Measurements from ENCODE around the gene PTPN2. TPM values are rescaled to one million over a fixed set of nuclear protein-coding genes. Genes with fewer than 3 reads are reported as not detected.

Gene PTPN2
- total RNA-seq, 8 experiments from 2014 or later, result 12.8 to 50.2 (median 23.8) TPM

DNA sequence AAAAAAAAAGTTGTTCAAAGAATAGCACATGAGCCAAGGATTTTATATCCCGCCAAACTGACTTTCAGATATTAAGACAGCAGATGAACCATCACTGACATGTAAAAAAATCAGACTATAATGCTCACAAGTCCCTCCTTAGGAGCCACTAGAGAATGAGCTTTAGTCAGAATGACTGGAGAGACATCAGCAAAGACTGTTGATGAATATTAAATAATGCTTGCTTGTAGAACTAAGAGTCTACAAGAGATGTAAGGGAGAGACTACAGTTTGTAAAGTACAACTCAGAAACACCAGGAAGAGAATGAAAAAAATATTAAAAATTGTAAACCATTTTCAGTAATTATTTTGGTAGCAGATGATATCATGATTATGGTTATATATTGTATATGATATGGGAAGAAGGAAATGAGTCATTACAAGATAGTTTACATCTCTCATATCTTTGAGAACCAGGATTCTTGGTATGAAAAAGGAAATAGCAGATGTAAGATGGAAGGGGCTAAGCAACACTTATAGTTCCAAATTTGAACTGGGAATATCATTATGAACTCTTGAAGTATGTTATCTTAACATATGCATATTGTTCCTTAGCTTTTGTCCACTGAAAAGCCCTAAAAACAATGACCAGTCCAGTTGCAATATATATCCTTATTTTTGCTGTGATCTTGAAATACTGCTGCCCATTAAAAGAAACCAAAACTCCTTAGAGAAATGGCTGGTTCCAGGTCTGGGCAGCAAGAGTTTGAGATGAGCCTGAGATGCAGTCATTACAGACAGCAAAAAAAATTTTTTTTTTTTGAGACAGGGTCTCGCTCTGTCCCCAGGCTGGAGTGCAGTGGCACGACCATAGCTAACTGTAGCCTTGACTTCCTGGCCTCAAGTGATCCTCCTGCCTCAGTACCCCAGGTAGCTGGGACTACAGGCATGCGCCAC lies 55.7 kb downstream of the PTPN2 start:
- Histone ChIP-seq H3K4me1 (replicated peaks in 1 of 2) (no peaks in the 10 kb centered on the region), H3K27ac (no peak overlapping the region), H3K4me3 (no peak overlapping the region)
- no peak for ATAC-seq (replicated peaks in 6 of 8)
- in situ Hi-C loops (cut with MboI; ENCODE audit: low pct_unique_long_range_greater_than_20kb in 2 of 9, low sequenced_read_pairs in 9 of 9, unreplicated experiment in 9 of 9), result no loop called here
- 91 to 100% (median 100%) methylated on average over 1 to 4 of the region's 4 CpGs; no CpG with 5 or more reads in 1 of the 10 experiments for WGBS, 10 experiments

DNA sequence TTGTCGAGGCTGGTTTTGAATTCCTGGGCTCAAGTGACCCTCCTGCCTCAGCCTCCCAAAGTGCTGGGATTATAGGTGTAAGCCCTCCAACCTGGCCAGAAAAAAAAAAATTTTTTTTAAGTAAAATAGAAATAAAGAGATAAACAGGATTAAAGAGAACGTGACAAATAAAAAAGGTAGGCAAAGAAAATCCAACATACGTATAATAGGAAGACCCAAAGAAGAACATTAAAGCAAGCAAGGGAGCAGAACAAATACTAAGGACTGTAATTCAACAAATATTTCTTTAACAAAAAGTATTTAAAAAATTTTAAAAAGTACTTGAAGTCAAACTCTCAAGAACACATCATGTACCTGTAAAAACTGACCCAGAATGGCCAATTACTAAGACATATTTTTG lies 56.4 kb downstream of the PTPN2 start:
- in situ Hi-C loops (cut with MboI; ENCODE audit: low pct_unique_long_range_greater_than_20kb in 2 of 9, low sequenced_read_pairs in 9 of 9, unreplicated experiment in 9 of 9), result no loop called here
- no peak for ATAC-seq (replicated peaks in 6 of 8)
- 94 to 100% (median 99%) methylated on average over 2 to 3 of the region's 3 CpGs; no CpG with 5 or more reads in 1 of the 10 experiments for WGBS, 10 experiments

DNA sequence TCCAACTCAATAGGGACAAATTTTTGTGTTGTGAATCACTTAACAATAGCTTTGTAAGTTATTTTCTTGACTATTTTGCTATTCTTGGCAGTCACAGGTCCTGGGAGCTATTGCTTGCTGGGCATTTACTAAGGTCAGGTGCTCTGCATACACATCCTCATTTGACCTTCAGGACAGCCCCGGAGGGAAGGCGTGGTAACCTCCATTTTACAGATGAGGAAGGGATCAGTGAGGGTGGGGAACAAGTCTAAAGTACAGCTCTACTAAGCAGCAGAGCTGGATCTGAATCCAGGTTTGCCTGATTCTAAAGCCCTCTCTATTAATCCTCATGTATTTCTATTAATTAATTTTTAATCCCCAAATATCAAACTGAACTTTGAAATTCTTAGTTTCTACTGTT lies 58.8 kb downstream of the PTPN2 start:
- in situ Hi-C loops (cut with MboI; ENCODE audit: low pct_unique_long_range_greater_than_20kb in 2 of 9, low sequenced_read_pairs in 9 of 9, unreplicated experiment in 9 of 9), result no loop called here
- WGBS, 10 experiments, result 80 to 100% (median 100%) methylated on average over 1 to 2 of the region's 2 CpGs; no CpG with 5 or more reads in 4 of the 10 experiments

More for the DNA sequence above, 56.4 kb downstream of the PTPN2 start:
- Histone ChIP-seq H3K27ac (no peak overlapping the region), H3K4me1 (replicated peaks in 1 of 2) (no peaks in the 10 kb centered on the region), H3K4me3 (no peak overlapping the region)

DNA sequence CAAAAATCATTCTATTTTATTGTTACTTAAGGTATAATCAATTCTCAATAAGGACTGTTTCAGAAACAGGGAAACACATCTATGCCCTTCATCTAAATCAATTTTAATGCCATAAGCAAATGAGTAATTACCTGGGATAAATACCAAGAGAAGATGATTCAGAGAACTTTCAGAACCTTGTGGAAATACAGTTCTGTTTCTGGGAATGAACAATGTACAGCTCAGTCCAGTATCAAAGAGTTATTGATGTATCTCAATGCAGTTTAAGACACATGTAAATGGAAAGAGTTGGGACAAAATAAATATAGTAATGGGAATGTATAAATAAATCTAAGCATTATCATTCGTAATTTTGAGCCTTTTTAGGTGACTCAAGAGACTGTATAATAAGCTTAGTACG lies 60.1 kb downstream of the PTPN2 start:
- WGBS, 10 experiments, result 91 to 100% (median 100%) methylated on average over 1 to 2 of the region's 2 CpGs; no CpG with 5 or more reads in 1 of the 10 experiments
- Histone ChIP-seq H3K27ac (no peak overlapping the region), H3K4me1 (replicated peaks in 1 of 2) (no peaks in the 10 kb centered on the region), H3K4me3 (no peak overlapping the region)
- ATAC-seq (replicated peaks in 6 of 8), result no peak
- in situ Hi-C loops (cut with MboI; ENCODE audit: low pct_unique_long_range_greater_than_20kb in 2 of 9, low sequenced_read_pairs in 9 of 9, unreplicated experiment in 9 of 9), result no loop called here

More for the DNA sequence above, 58.8 kb downstream of the PTPN2 start:
- Histone ChIP-seq H3K27ac (no peak overlapping the region), H3K4me3 (no peak overlapping the region), H3K4me1 (replicated peaks in 1 of 2) (no peaks in the 10 kb centered on the region)
- ATAC-seq (replicated peaks in 6 of 8), result no peak

DNA sequence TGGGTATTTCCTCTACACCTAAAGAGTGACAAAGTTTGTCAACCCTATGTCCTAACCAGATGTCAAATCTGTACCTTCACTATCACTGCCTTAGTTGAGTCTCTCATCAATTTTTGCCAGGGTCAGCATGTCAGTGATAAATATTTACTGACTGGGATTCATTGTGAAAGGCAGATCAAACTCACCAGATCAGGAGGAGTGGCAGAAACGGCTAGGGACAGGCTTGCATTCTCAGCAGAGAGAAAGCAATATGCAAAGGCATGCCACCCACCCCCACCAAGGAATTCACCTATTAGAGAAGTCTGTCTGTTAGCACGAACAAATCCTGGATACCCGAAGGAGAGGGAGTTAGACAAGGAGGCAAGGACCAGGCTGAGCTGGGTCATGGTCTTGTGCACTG lies 62.6 kb downstream of the PTPN2 start:
- in situ Hi-C loops (cut with MboI; ENCODE audit: low pct_unique_long_range_greater_than_20kb in 2 of 9, low sequenced_read_pairs in 9 of 9, unreplicated experiment in 9 of 9), result no loop called here
- Histone ChIP-seq H3K4me3 (no peak overlapping the region), H3K4me1 (replicated peaks in 1 of 2) (no peaks in the 10 kb centered on the region), H3K27ac (no peak overlapping the region)
- ATAC-seq (replicated peaks in 6 of 8), result peak in 4 of 8 experiments; percentile 23 to 54 (median 39)
- 13 to 94% (median 33%) methylated on average over 1 to 3 of the region's 3 CpGs; no CpG with 5 or more reads in 3 of the 10 experiments for WGBS, 10 experiments

DNA sequence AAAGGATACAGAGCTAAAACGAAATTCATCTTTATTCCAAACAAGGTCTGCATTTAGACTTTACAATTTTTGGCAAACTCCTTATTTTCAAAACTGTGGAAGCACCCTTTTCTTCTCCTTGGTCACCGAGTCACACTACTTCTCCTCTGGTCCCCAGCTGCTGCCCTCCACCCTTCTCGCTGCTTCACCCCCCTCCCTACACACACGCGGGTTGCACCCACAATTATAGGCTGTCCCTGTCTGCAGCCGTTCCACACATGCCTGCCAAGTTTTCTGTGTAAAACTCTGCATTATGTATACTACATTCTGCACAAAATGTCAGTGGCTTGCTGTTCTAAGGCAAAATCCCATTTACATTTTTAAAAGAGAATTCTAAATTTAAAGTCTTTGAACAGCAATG lies 63.5 kb downstream of the PTPN2 start:
- no peak overlapping the region for H3K4me3 ChIP-seq
- H3K27ac ChIP-seq, result no peak overlapping the region
- ATAC-seq (replicated peaks in 6 of 8), result peak in 3 of 8 experiments; percentile 94 to 98 (median 95)
- H3K4me1 ChIP-seq (replicated peaks in 1 of 2), result no peaks in the 10 kb centered on the region
- 0 to 78% (median 42%) methylated on average over 1 to 6 of the region's 6 CpGs; no CpG with 5 or more reads in 3 of the 10 experiments for WGBS, 10 experiments
- in situ Hi-C loops (cut with MboI; ENCODE audit: low pct_unique_long_range_greater_than_20kb in 2 of 9, low sequenced_read_pairs in 9 of 9, unreplicated experiment in 9 of 9), result no loop called here

DNA sequence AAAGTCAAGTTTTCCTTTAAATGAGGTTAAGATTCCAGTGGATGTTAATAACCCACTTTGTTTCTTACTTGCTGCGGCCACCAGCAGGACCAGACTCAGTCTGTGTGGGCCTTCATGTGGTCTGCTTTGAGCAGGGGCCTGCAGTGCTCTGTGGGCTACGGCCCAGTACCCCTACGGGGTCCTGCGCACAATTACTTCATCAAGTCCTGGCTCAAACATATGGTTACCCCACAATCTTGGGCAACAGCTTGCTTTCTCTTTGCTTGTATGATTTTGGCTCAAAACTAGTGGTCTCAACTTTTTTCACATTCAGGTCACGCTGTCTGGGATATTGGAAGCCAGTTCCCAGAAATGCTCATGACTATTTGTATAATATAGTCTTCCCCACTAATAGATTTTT lies 64.2 kb downstream of the PTPN2 start:
- no peak for ATAC-seq (replicated peaks in 6 of 8)
- Histone ChIP-seq H3K4me3 (no peak overlapping the region), H3K27ac (no peak overlapping the region), H3K4me1 (replicated peaks in 1 of 2) (no peaks in the 10 kb centered on the region)
- WGBS, 10 experiments, result 60 to 100% (median 91%) methylated on average over 1 to 5 of the region's 5 CpGs
- in situ Hi-C loops (cut with MboI; ENCODE audit: low pct_unique_long_range_greater_than_20kb in 2 of 9, low sequenced_read_pairs in 9 of 9, unreplicated experiment in 9 of 9), result no loop called here

DNA sequence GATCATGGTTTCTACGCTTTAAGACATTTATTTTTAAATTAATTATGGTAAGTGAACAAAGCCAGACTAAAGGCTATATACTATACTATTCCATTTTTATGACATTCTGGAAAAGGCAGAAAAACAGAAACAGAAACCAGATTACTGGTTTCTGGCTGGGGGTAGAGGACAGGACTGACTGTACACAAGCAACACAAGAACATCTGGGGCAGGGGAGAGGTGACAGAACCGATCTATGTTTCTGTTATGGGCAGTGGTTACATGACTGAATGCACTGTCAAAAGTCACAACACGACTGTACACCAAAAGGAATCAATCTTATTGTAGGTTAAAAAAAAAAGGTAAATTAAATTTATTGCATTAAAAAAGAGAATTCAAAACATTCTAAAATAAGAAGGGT lies 64.7 kb downstream of the PTPN2 start:
- no peaks in the 10 kb centered on the region for H3K4me1 ChIP-seq (replicated peaks in 1 of 2)
- H3K4me3 ChIP-seq, result no peak overlapping the region
- in situ Hi-C loops (cut with MboI; ENCODE audit: low pct_unique_long_range_greater_than_20kb in 2 of 9, low sequenced_read_pairs in 9 of 9, unreplicated experiment in 9 of 9), result no loop called here
- 60 to 93% (median 88%) methylated on average over 1 to 3 of the region's 3 CpGs for WGBS, 10 experiments
- ATAC-seq (replicated peaks in 6 of 8), result no peak
- no peak overlapping the region for H3K27ac ChIP-seq

DNA sequence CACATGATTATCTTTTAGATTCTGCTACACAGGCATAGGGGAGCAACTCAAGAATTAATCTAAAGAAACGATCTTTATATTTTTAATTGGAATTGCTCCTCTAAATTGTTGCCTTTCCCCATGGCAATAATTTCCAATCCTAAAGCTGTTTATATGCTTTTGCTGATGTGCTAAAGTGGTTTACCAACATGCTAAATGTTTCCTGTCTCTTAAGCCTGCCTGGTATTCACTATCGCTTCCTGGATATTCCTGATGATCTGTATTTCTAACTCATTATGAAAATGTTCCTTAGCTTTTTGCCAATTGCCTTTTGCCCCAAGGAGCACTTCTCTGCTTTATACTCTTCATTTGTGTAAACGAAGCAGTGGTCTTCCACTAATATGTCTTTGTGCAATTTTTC lies 65.8 kb downstream of the PTPN2 start:
- no peaks in the 10 kb centered on the region for H3K4me1 ChIP-seq (replicated peaks in 1 of 2)
- 81 to 100% (median 96%) methylated on average over 1 to 3 of the region's 3 CpGs for WGBS, 10 experiments
- peak in 1 of 8 experiments; percentile 8 for ATAC-seq (replicated peaks in 6 of 8)
- in situ Hi-C loops (cut with MboI; ENCODE audit: low pct_unique_long_range_greater_than_20kb in 2 of 9, low sequenced_read_pairs in 9 of 9, unreplicated experiment in 9 of 9), result no loop called here
- no peak overlapping the region for H3K4me3 ChIP-seq
- H3K27ac ChIP-seq, result no peak overlapping the region

DNA sequence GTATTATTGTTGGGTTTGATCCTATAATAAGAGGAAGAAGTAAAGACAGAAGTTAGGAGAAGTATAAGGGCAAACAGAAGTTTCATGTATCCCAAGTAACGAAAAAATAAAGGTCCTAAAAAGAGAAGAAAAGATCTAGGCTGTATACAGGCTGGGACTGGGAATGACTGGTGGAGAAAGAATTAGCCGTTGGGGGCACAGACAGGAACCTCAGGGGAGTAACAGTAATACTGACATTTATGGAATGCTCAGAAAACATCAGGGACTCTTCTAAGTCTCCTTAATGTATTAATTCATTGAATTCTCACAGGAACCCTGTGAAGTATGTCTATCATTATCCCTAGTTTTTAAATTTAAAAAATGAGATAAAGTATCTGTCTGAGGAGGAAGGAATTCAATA lies 67.6 kb downstream of the PTPN2 start:
- no peak for ATAC-seq (replicated peaks in 6 of 8)
- in situ Hi-C loops (cut with MboI; ENCODE audit: low pct_unique_long_range_greater_than_20kb in 2 of 9, low sequenced_read_pairs in 9 of 9, unreplicated experiment in 9 of 9), result no loop called here
- Histone ChIP-seq H3K4me3 (no peak overlapping the region), H3K27ac (no peak overlapping the region), H3K4me1 (replicated peaks in 1 of 2) (no peaks in the 10 kb centered on the region)
- WGBS, 10 experiments, result 72 to 100% (median 100%) methylated on average over 1 to 2 of the region's 2 CpGs

DNA sequence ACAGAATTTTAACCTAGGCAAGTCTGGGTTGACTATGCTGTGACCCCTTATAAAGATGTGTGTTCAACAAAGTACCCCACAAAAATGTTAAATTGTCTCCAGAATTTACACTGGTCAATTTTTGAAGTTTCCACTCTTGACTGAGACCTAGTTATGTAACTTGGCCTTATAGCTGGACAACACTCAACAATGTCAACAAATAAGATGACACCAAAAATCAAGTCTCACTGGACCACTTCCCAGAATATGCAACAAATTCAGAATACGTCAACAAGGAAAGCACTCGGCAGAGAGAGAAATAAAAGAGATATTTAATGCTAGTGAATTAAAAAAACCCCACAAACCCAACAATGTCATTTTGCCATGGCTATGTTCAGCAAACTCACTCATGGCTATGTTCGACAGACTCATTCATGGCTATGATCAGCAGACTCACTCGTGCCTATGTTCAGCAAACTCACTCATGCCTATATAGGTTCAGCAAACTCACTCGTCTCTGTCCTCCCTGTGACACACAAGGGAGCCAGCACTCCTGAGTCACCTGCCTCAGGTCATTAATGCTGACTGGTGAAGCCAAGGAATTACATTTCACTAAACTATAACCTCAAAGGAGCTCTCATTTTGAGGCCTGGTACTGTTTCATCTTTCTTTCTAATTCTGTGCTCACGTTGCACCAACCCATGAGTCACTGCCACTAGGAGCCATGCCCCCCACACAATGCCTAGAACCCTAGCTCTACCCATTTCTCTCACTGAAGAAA lies 72.7 kb downstream of the PTPN2 start:
- no peak for ATAC-seq (replicated peaks in 6 of 8)
- no peaks in the 10 kb centered on the region for H3K4me1 ChIP-seq (replicated peaks in 1 of 2)
- WGBS, 10 experiments, result 77 to 100% (median 89%) methylated on average over 1 to 6 of the region's 6 CpGs; no CpG with 5 or more reads in 1 of the 10 experiments
- in situ Hi-C loops (cut with MboI; ENCODE audit: low pct_unique_long_range_greater_than_20kb in 2 of 9, low sequenced_read_pairs in 9 of 9, unreplicated experiment in 9 of 9), result no loop called here
- H3K4me3 ChIP-seq, result no peak overlapping the region
- no peak overlapping the region for H3K27ac ChIP-seq

DNA sequence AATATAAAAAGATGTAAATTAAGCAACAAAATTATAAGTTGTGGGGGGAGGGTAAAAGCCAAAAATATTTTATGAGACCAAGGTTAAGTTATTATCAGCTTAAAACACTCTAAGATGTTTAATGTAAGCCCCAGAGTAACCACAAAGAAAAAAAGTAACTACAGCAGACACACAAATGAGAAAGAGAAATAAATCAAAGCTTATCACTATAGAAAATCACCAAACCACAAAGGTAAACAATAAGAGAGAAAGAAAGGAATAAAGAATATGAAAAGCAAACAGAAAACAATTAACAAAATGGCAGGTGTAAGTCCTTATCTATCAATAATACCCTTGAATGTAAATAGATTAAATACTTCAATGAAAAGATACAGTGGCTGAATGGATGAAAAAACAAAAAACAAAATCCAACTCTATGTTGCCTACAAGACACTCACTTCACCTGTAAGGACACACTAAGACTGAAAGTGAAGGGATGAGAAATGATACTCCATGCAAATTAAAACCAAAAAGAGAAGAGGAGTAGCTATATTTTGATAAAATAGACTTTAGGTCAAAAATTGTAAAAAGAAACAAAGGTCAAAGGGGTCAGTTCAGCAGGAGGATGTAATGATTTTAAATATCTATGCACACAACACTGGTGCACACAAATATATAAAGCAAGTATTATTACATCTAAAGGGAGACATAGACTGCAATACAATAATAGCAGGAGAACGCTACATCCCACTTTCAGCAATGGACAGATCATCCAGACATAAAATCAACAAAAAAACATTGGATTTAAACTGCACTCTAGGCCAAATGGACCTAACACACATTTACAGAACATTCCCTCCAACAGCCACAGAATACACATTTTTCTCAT lies 80.7 kb downstream of the PTPN2 start:
- H3K4me1 ChIP-seq (replicated peaks in 1 of 2), result no peaks in the 10 kb centered on the region
- no peak overlapping the region for H3K4me3 ChIP-seq
- H3K27ac ChIP-seq, result no peak overlapping the region
- 80 to 100% (median 100%) methylated on average over 1 of the region's 1 CpG; no CpG with 5 or more reads in 2 of the 10 experiments for WGBS, 10 experiments
- in situ Hi-C loops (cut with MboI; ENCODE audit: low pct_unique_long_range_greater_than_20kb in 2 of 9, low sequenced_read_pairs in 9 of 9, unreplicated experiment in 9 of 9), result no loop called here
- no peak for ATAC-seq (replicated peaks in 6 of 8)
